Mucosa of rectum (tissue), 2 donors: ENCODE measurements around the gene DIAPH1.

Source experiments
- H3K27ac ChIP-seq, 2 donors: one replicate each; pipeline ENCODE4 v1.7.0; 2013; ENCODE audit warnings: inconsistent platforms in 2 of 2, low read depth in 2 of 2, low read length in 2 of 2
- H3K27me3 ChIP-seq, 2 donors: one replicate each; pipeline ENCODE4 v1.7.0; 2013; ENCODE audit warnings: low read length in 2 of 2; ENCODE audit not compliant: control insufficient read depth in 2 of 2, insufficient read depth in 2 of 2
- H3K36me3 ChIP-seq, 2 donors: one replicate each; pipeline ENCODE4 v1.7.0; 2013; ENCODE audit warnings: low read length in 2 of 2; ENCODE audit not compliant: control insufficient read depth in 2 of 2, insufficient read depth in 2 of 2
- H3K4me1 ChIP-seq, 2 donors: one replicate each; pipeline ENCODE4 v1.7.0; 2013; ENCODE audit warnings: low read length in 2 of 2, mild to moderate bottlenecking in 1 of 2; ENCODE audit not compliant: control insufficient read depth in 2 of 2, insufficient read depth in 2 of 2
- H3K4me3 ChIP-seq, 2 donors: one replicate each; pipeline ENCODE4 v1.7.0; 2013; ENCODE audit warnings: low read length in 2 of 2
- H3K9ac ChIP-seq, 2 donors: one replicate each; pipeline ENCODE4 v1.7.0; 2013; ENCODE audit warnings: low read length in 2 of 2, low read depth in 1 of 2, mild to moderate bottlenecking in 1 of 2
- H3K9me3 ChIP-seq, 2 donors: one replicate each; pipeline ENCODE4 v1.7.0; 2013; ENCODE audit warnings: low read length in 2 of 2; ENCODE audit not compliant: control insufficient read depth in 2 of 2
- donor health status: healthy.
- donor health status: Normal muscosa, but diverticular disease.

Gene DIAPH1

GRCh38 chr5:141602606-141603005 lies 16.2 kb downstream of the DIAPH1 start:
- no peaks in the 10 kb centered on the region for H3K9me3 ChIP-seq
- no peak overlapping the region for H3K9ac ChIP-seq
- no peak overlapping the region for H3K27ac ChIP-seq
- H3K27me3 ChIP-seq, result no peaks in the 10 kb centered on the region
- H3K36me3 ChIP-seq, result no peaks in the 10 kb centered on the region
- no peak overlapping the region for H3K4me3 ChIP-seq
- H3K4me1 ChIP-seq, result peaks cover 8 to 12% of the 10 kb centered on the region in 2 donors

- no peak overlapping the region for H3K9ac ChIP-seq
- peaks cover under 1 to 1% of the 10 kb centered on the region in 2 donors for H3K4me1 ChIP-seq
- no peak overlapping the region for H3K27ac ChIP-seq
- no peaks in the 10 kb centered on the region for H3K27me3 ChIP-seq
- H3K36me3 ChIP-seq, result no peaks in the 10 kb centered on the region
- H3K9me3 ChIP-seq, result no peaks in the 10 kb centered on the region
- H3K4me3 ChIP-seq, result no peak overlapping the region
Observed at GRCh38 chr5:141598391-141599345, 20.1 kb downstream of the DIAPH1 start.

GRCh38 chr5:141597814-141598213 lies 21.0 kb downstream of the DIAPH1 start:
- no peaks in the 10 kb centered on the region for H3K9me3 ChIP-seq
- no peak overlapping the region for H3K4me3 ChIP-seq
- H3K4me1 ChIP-seq, result no peaks in the 10 kb centered on the region
- H3K9ac ChIP-seq, result no peak overlapping the region
- H3K36me3 ChIP-seq, result no peaks in the 10 kb centered on the region
- no peaks in the 10 kb centered on the region for H3K27me3 ChIP-seq
- H3K27ac ChIP-seq, result no peak overlapping the region

GRCh38 chr5:141597394-141597793 lies 21.4 kb downstream of the DIAPH1 start:
- Histone ChIP-seq H3K27me3 (no peaks in the 10 kb centered on the region), H3K9me3 (no peaks in the 10 kb centered on the region), H3K9ac (no peak overlapping the region), H3K4me1 (no peaks in the 10 kb centered on the region), H3K36me3 (no peaks in the 10 kb centered on the region), H3K4me3 (no peak overlapping the region), H3K27ac (no peak overlapping the region)

GRCh38 chr5:141596867-141597266 lies 21.9 kb downstream of the DIAPH1 start:
- Histone ChIP-seq H3K9ac (no peak overlapping the region), H3K4me3 (no peak overlapping the region), H3K36me3 (no peaks in the 10 kb centered on the region), H3K27me3 (no peaks in the 10 kb centered on the region), H3K27ac (no peak overlapping the region), H3K9me3 (no peaks in the 10 kb centered on the region), H3K4me1 (no peaks in the 10 kb centered on the region)

- no peaks in the 10 kb centered on the region for H3K9me3 ChIP-seq
- no peak overlapping the region for H3K4me3 ChIP-seq
- no peak overlapping the region for H3K27ac ChIP-seq
- no peaks in the 10 kb centered on the region for H3K4me1 ChIP-seq
- no peaks in the 10 kb centered on the region for H3K27me3 ChIP-seq
- H3K36me3 ChIP-seq, result peaks cover 13 to 22% of the 10 kb centered on the region in 2 donors
- H3K9ac ChIP-seq, result no peak overlapping the region
Observed at GRCh38 chr5:141590127-141590526, 28.7 kb downstream of the DIAPH1 start.

GRCh38 chr5:141586246-141586645 lies 32.6 kb downstream of the DIAPH1 start:
- Histone ChIP-seq H3K27ac (no peak overlapping the region), H3K9ac (no peak overlapping the region), H3K4me1 (no peaks in the 10 kb centered on the region), H3K36me3 (peaks cover 34 to 46% of the 10 kb centered on the region in 2 donors), H3K4me3 (no peak overlapping the region), H3K27me3 (no peaks in the 10 kb centered on the region), H3K9me3 (no peaks in the 10 kb centered on the region)

- H3K4me3 ChIP-seq, result no peak overlapping the region
- peaks cover 40 to 49% of the 10 kb centered on the region in 2 donors for H3K36me3 ChIP-seq
- H3K9ac ChIP-seq, result no peak overlapping the region
- no peaks in the 10 kb centered on the region for H3K4me1 ChIP-seq
- H3K9me3 ChIP-seq, result no peaks in the 10 kb centered on the region
- no peaks in the 10 kb centered on the region for H3K27me3 ChIP-seq
- no peak overlapping the region for H3K27ac ChIP-seq
Observed at GRCh38 chr5:141585594-141585993, 33.2 kb downstream of the DIAPH1 start.

- Histone ChIP-seq H3K4me1 (no peaks in the 10 kb centered on the region), H3K9ac (no peak overlapping the region), H3K27me3 (no peaks in the 10 kb centered on the region), H3K4me3 (no peak overlapping the region), H3K27ac (no peak overlapping the region), H3K36me3 (peaks cover 69 to 71% of the 10 kb centered on the region in 2 donors), H3K9me3 (no peaks in the 10 kb centered on the region)
Observed at GRCh38 chr5:141574122-141574510, 44.7 kb downstream of the DIAPH1 start.

- no peaks in the 10 kb centered on the region for H3K4me1 ChIP-seq
- no peaks in the 10 kb centered on the region for H3K9me3 ChIP-seq
- H3K27ac ChIP-seq, result no peak overlapping the region
- H3K27me3 ChIP-seq, result no peaks in the 10 kb centered on the region
- no peak overlapping the region for H3K9ac ChIP-seq
- no peak overlapping the region for H3K4me3 ChIP-seq
- peaks cover 66 to 69% of the 10 kb centered on the region in 2 donors for H3K36me3 ChIP-seq
Observed at GRCh38 chr5:141573489-141574121, 45.2 kb downstream of the DIAPH1 start.
